AG09309 (cell line): ENCODE measurements around the gene HSD17B2.

ENCODE experiments used
- DNase-seq: peaks from one replicate; pipeline ENCODE4 v3.0.0-alpha.2; 2010; ENCODE audit warnings: low read depth
- H3K4me3 ChIP-seq: 2 replicates; pipeline ENCODE4 v1.5.1; 2011; ENCODE audit warnings: mild to moderate bottlenecking, low read depth, low read length, moderate library complexity; ENCODE audit not compliant: control insufficient read depth
- CTCF ChIP-seq: IDR thresholded peaks from 2 replicates; pipeline ENCODE4 v1.5.1; 2011; ENCODE audit warnings: mild to moderate bottlenecking, low read depth, low read length, inconsistent platforms; ENCODE audit not compliant: insufficient read depth, control insufficient read depth; ENCODE audit errors: missing control alignments

Gene HSD17B2

GRCh38 chr16:82088483-82088882 lies 53.4 kb downstream of the HSD17B2 start:
- TF ChIP-seq CTCF, result no peak
- no peak for DNase-seq
- H3K4me3 ChIP-seq, result no peak overlapping the region

GRCh38 chr16:82091241-82091640 lies 56.2 kb downstream of the HSD17B2 start:
- TF ChIP-seq CTCF, result no peak
- DNase-seq, result peak; percentile 7
- H3K4me3 ChIP-seq, result no peak overlapping the region

GRCh38 chr16:82092711-82093110 lies 57.7 kb downstream of the HSD17B2 start:
- no peak for TF ChIP-seq CTCF

GRCh38 chr16:82093666-82094300 lies 58.7 kb downstream of the HSD17B2 start:
- H3K4me3 ChIP-seq, result no peak overlapping the region
- no peak for DNase-seq
- no peak for TF ChIP-seq CTCF

More at GRCh38 chr16:82092711-82093110, 57.7 kb downstream of the HSD17B2 start:
- no peak for DNase-seq
- no peak overlapping the region for H3K4me3 ChIP-seq

- no peak for TF ChIP-seq CTCF
- no peak overlapping the region for H3K4me3 ChIP-seq
- DNase-seq, result no peak
Observed at GRCh38 chr16:82094942-82095540, 60.0 kb downstream of the HSD17B2 start.

GRCh38 chr16:82096641-82097040 lies 61.6 kb downstream of the HSD17B2 start:
- no peak for TF ChIP-seq CTCF
- H3K4me3 ChIP-seq, result no peak overlapping the region
- DNase-seq, result no peak

GRCh38 chr16:82105107-82105506 lies 70.1 kb downstream of the HSD17B2 start:
- DNase-seq, result no peak
- TF ChIP-seq CTCF, result no peak

More at GRCh38 chr16:82105107-82105506, 70.1 kb downstream of the HSD17B2 start:
- no peak overlapping the region for H3K4me3 ChIP-seq
